Kidney (tissue), 14 donors: ENCODE data around the gene HNF1A. TPM values are rescaled to one million over a fixed set of nuclear protein-coding genes. Genes with fewer than 3 reads are reported as not detected.

ENCODE experiments used
- DNase-seq, 5 donors: peaks; one replicate each; pipeline ENCODE4 v3.0.0-alpha.2; 2013 to 2020
- FAIRE-seq: peaks from 2 replicates; lab custom pipeline; 2012; peaks lifted over from hg19 to GRCh38; lab: Jason Lieb, UNC
- H3K27ac ChIP-seq, 2 donors: one replicate each; pipeline ENCODE4 v1.7.0; 2013; ENCODE audit warnings: low read depth in 2 of 2, low read length in 2 of 2, inconsistent platforms in 1 of 2
- H3K27me3 ChIP-seq: one replicate; pipeline ENCODE4 v1.7.1; 2013; ENCODE audit warnings: low read length, inconsistent platforms; ENCODE audit not compliant: control insufficient read depth, insufficient read depth
- H3K36me3 ChIP-seq, 3 donors: one replicate each; pipeline versions ENCODE4 v1.7.0 to v1.7.1; 2013; ENCODE audit warnings: low read length in 3 of 3, control low read depth in 1 of 3, inconsistent platforms in 1 of 3; ENCODE audit not compliant: insufficient read depth in 3 of 3, control insufficient read depth in 2 of 3
- H3K4me1 ChIP-seq, 3 donors: one replicate each; pipeline versions ENCODE4 v1.7.0 to v1.7.1; 2013; ENCODE audit warnings: low read length in 3 of 3, inconsistent platforms in 1 of 3, low read depth in 1 of 3; ENCODE audit not compliant: control insufficient read depth in 2 of 3, insufficient read depth in 2 of 3
- H3K4me3 ChIP-seq, 3 donors: one replicate each; pipeline versions ENCODE4 v1.7.0 to v1.8.1; 2013; ENCODE audit warnings: low read length in 3 of 3, control low read depth in 1 of 3, inconsistent platforms in 1 of 3
- H3K9ac ChIP-seq, 3 donors: one replicate each; pipeline versions ENCODE4 v1.7.0 to v1.7.1; 2013; ENCODE audit warnings: low read length in 3 of 3, control low read depth in 1 of 3, inconsistent platforms in 1 of 3
- H3K9me3 ChIP-seq, 3 donors: one replicate each; pipeline versions ENCODE4 v1.7.0 to v1.7.1; 2013; ENCODE audit warnings: low read length in 3 of 3, control low read depth in 1 of 3, inconsistent platforms in 1 of 3; ENCODE audit not compliant: control insufficient read depth in 2 of 3, insufficient read depth in 1 of 3
- intact Hi-C: fragments of 100-400 bp; cut with DNase I; formaldehyde crosslinking; loops from one replicate; pipeline ENCODE4 v1.11.1; 2022
- polyA plus RNA-seq: library from polyadenylated mRNA; stranded (reverse); fragments of 350-450 nt; fragmentation: Illumina TruSeq; extraction: RNeasy Lipid Tissue Mini Kit (QIAGEN cat#74804); gene quantifications from one replicate; pipeline ENCODE4 v1.2.3, GENCODE V29; 2014; ENCODE audit warnings: low read depth, low replicate concordance; ENCODE audit not compliant: insufficient read depth
- total RNA-seq: library from RNA; stranded (reverse); fragmentation: NEBNext Ultra II Directional; extraction: Animal tissue kit (Norgen Biotek cat#: 25700); gene quantifications from one replicate; pipeline ENCODE4 v1.2.1, GENCODE V29; 2021
- TF ChIP-seq, protein P1 (sequence below): IDR thresholded peaks from 3 replicates; pipeline ENCODE4 v1.5.1; 2012; ENCODE audit warnings: mild to moderate bottlenecking, moderate library complexity, borderline replicate concordance; ENCODE audit not compliant: insufficient read depth; ENCODE audit errors: extremely low read depth
- donor health status: control.
- donor health status: control.
- donor health status: control.
- donor health status: control.
- donor health status: control.
- donor health status: DM: yes; HTN: yes; CAD: no.
- donor health status: Normal renal cell carcinoma (clear cell type).

The HNF1A gene
- total and polyA plus RNA-seq, 2 donors from 2014 or later: 6.7 to 32.4 TPM

DNA sequence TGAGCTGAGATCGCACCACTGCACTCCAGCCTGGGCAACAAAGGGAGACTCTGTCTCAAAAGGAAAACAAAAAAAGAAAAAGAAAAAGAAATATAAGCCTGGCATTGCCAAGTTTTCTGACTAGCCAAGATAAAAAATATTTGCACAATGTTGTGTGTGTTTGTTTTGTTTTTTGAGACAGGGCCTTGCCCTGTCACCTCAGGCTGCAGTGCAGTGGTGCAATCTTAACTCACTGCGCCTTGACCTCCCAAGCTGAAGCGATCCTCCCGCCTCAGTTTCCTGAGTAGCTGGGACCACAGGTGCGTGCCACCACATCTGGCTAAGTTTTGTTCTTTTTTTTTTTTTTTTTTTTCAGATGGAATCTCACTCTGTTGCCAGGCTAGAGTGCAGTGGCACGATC lies 43.4 kb downstream of the HNF1A start:
- DNase-seq (no peak), FAIRE-seq (no peak)
- Histone ChIP-seq H3K27ac (no peak overlapping the region), H3K4me3 (no peak overlapping the region), H3K9ac (no peak overlapping the region), H3K27me3 (no peaks in the 10 kb centered on the region), H3K9me3 (no peaks in the 10 kb centered on the region), H3K36me3 (no peaks in the 10 kb centered on the region), H3K4me1 (no peaks in the 10 kb centered on the region)
- intact Hi-C loops: no loop called here
- TF ChIP-seq, protein P1, sequence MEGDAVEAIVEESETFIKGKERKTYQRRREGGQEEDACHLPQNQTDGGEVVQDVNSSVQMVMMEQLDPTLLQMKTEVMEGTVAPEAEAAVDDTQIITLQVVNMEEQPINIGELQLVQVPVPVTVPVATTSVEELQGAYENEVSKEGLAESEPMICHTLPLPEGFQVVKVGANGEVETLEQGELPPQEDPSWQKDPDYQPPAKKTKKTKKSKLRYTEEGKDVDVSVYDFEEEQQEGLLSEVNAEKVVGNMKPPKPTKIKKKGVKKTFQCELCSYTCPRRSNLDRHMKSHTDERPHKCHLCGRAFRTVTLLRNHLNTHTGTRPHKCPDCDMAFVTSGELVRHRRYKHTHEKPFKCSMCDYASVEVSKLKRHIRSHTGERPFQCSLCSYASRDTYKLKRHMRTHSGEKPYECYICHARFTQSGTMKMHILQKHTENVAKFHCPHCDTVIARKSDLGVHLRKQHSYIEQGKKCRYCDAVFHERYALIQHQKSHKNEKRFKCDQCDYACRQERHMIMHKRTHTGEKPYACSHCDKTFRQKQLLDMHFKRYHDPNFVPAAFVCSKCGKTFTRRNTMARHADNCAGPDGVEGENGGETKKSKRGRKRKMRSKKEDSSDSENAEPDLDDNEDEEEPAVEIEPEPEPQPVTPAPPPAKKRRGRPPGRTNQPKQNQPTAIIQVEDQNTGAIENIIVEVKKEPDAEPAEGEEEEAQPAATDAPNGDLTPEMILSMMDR: no peak

- intact Hi-C loops: no loop called here
These were observed 44.4 kb downstream of the HNF1A start for GRCh38 chr12:121022713-121023112.

DNA sequence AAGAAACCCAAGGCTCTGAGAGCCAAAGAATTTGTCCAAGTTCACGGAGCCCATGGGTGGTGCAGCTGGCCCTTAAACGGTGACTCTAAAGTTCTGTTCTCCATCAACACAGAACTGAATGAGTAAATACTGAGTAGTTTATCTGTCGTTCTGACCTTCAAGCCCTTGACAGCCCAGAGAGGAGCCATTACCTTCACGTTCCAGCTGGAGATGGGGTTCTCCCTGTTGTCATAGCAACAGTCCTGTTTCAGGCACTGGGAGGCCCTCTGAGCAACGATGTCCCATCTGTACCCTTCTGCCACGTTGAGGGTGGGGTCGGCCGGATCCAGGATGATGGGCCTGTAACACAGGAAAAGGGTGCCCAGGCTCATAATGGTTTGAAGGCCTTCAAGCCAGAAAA lies 45.5 kb downstream of the HNF1A start:
- intact Hi-C loops: no loop called here
- H3K4me1 ChIP-seq: no peaks in the 10 kb centered on the region
- DNase-seq: no peak
- no peaks in the 10 kb centered on the region for H3K36me3 ChIP-seq
- no peak overlapping the region for H3K9ac ChIP-seq
- no peaks in the 10 kb centered on the region for H3K27me3 ChIP-seq
- TF ChIP-seq, protein P1: no peak
- no peak for FAIRE-seq
- H3K9me3 ChIP-seq: no peaks in the 10 kb centered on the region
- no peak overlapping the region for H3K27ac ChIP-seq
- no peak overlapping the region for H3K4me3 ChIP-seq

More at GRCh38 chr12:121022713-121023112, 44.4 kb downstream of the HNF1A start:
- no peaks in the 10 kb centered on the region for H3K9me3 ChIP-seq
- H3K27ac ChIP-seq: no peak overlapping the region
- TF ChIP-seq, protein P1: no peak
- H3K9ac ChIP-seq: no peak overlapping the region
- no peaks in the 10 kb centered on the region for H3K4me1 ChIP-seq
- no peak for FAIRE-seq
- no peak overlapping the region for H3K4me3 ChIP-seq
- no peaks in the 10 kb centered on the region for H3K36me3 ChIP-seq
- no peak for DNase-seq
- no peaks in the 10 kb centered on the region for H3K27me3 ChIP-seq
